HepG2 (cell line): ENCODE data around the gene FCHSD1. TPM values are rescaled to one million over a fixed set of nuclear protein-coding genes. Genes with fewer than 3 reads are reported as not detected.

ENCODE experiments used
- ARNT2 ChIP-seq: sonication (generic); formaldehyde crosslinking; IDR thresholded peaks from 2 replicates; pipeline ENCODE4 v1.8.0; 2022; ENCODE audit warnings: mild to moderate bottlenecking, low read depth, missing genetic modification reagents, moderate library complexity
- DDIT3 ChIP-seq: sonication (generic); formaldehyde crosslinking; IDR thresholded peaks from 2 replicates; pipeline ENCODE4 v1.4.0; 2020; ENCODE audit warnings: mild to moderate bottlenecking, missing genetic modification reagents
- ELK4 ChIP-seq: sonication (generic); formaldehyde crosslinking; IDR thresholded peaks from 2 replicates; pipeline ENCODE4 v1.9.0; 2021; ENCODE audit warnings: missing genetic modification reagents, borderline replicate concordance
- FOXC1 ChIP-seq: sonication (generic); formaldehyde crosslinking; IDR thresholded peaks from 2 replicates; pipeline ENCODE4 v1.8.0; 2022; ENCODE audit warnings: mild to moderate bottlenecking, missing genetic modification reagents, borderline replicate concordance
- FUBP1 ChIP-seq: sonication (generic); formaldehyde crosslinking; IDR thresholded peaks from 2 replicates; pipeline ENCODE4 v1.5.1; 2020; ENCODE audit warnings: missing genetic modification reagents, mild to moderate bottlenecking, borderline replicate concordance
- HNF1B ChIP-seq: sonication (generic); formaldehyde crosslinking; IDR thresholded peaks from 2 replicates; pipeline ENCODE4 v1.5.1; 2020; ENCODE audit warnings: mild to moderate bottlenecking, moderate library complexity, missing genetic modification reagents
- KLF13 ChIP-seq: sonication (generic); formaldehyde crosslinking; IDR thresholded peaks from 2 replicates; pipeline ENCODE4 v1.4.0; 2020; ENCODE audit warnings: mild to moderate bottlenecking, missing genetic modification reagents
- POLR2AphosphoS2 ChIP-seq: IDR thresholded peaks from 2 replicates; pipeline ENCODE4 v1.6.1; 2011; ENCODE audit warnings: low read depth, low read length, improper control_type of control experiment
- PRPF4 ChIP-seq: fragments of 200-400 bp; formaldehyde crosslinking; IDR thresholded peaks from 2 replicates; pipeline ENCODE4 v1.6.1; 2016; ENCODE audit warnings: low read length, low read depth; ENCODE audit not compliant: poor library complexity, severe bottlenecking
- PTBP1 ChIP-seq: fragments of 200-400 bp; formaldehyde crosslinking; IDR thresholded peaks from 2 replicates; pipeline ENCODE4 v1.6.1; 2018; ENCODE audit warnings: low read length, low read depth; ENCODE audit not compliant: poor library complexity, severe bottlenecking
- RBM39 ChIP-seq: fragments of 200-400 bp; formaldehyde crosslinking; IDR thresholded peaks from one replicate; pipeline ENCODE4 v1.6.1; 2018; ENCODE audit warnings: antibody characterized with exemption, mild to moderate bottlenecking, low read depth, low read length; ENCODE audit not compliant: poor library complexity, severe bottlenecking
- REL ChIP-seq: sonication (generic); formaldehyde crosslinking; conservative IDR thresholded peaks from 2 replicates; pipeline ENCODE4 v1.8.0; 2022; ENCODE audit warnings: mild to moderate bottlenecking, missing genetic modification reagents, moderate library complexity
- SP1 ChIP-seq, 2 experiments: fragments of 450-650 bp in 1 of 2; sonication (generic) in 1 of 2; formaldehyde crosslinking in 1 of 2; IDR thresholded peaks; 2 replicates each; pipeline versions ENCODE4 v1.4.0 to v1.6.1; 2016 to 2020; ENCODE audit warnings: missing genetic modification reagents in 1 of 2
- SP4 ChIP-seq: sonication (generic); formaldehyde crosslinking; IDR thresholded peaks from 2 replicates; pipeline ENCODE4 v1.8.1; 2023; ENCODE audit warnings: mild to moderate bottlenecking, missing genetic modification reagents
- ZBTB10 ChIP-seq: sonication (generic); formaldehyde crosslinking; IDR thresholded peaks from 2 replicates; pipeline ENCODE4 v1.4.0; 2020; ENCODE audit warnings: missing genetic modification reagents, borderline replicate concordance
- ZMYM4 ChIP-seq: sonication (generic); formaldehyde crosslinking; IDR thresholded peaks from 2 replicates; pipeline ENCODE4 v1.8.1; 2023; ENCODE audit warnings: mild to moderate bottlenecking, missing genetic modification reagents
- ZNF281 ChIP-seq: sonication (generic); formaldehyde crosslinking; IDR thresholded peaks from 2 replicates; pipeline ENCODE4 v1.4.0; 2020; ENCODE audit warnings: missing genetic modification reagents, borderline replicate concordance
- polyA plus RNA-seq, 8 experiments: library from polyadenylated mRNA; depleted of rRNA in 3 of 8; stranded (reverse) in 7 of 8; unstranded in 1 of 8; fragments of >200 nt; fragmentation: Illumina TruSeq in 4 of 8; extraction: Trizol in 4 of 8; gene quantifications; 2 replicates each; pipeline versions ENCODE4 v1.2.1 to v1.2.3, GENCODE V29; 2011 to 2016; ENCODE audit warnings: low read depth in 4 of 8, missing spikeins in 1 of 8, mixed read lengths in 1 of 8; ENCODE audit not compliant: insufficient read depth in 1 of 8
- total RNA-seq, 5 experiments: library from RNA; depleted of rRNA; stranded (reverse); fragments of >200 nt; fragmentation: Illumina TruSeq; extraction: Trizol; gene quantifications; 2 replicates each; pipeline ENCODE4 v1.2.3, GENCODE V29; 2016; ENCODE audit warnings: low read depth in 1 of 5

The FCHSD1 gene
- total and polyA plus RNA-seq, 2 of the 13 experiments (the other 11 are each of a cell fraction or from before 2014, with no cell fraction given): 5.5 to 15.4 TPM

- TF ChIP-seq REL (CRISPR knock-in tag): no peak
- TF ChIP-seq ZBTB10 (CRISPR knock-in tag): no peak
- TF ChIP-seq ZNF281 (CRISPR knock-in tag): no peak
- TF ChIP-seq FUBP1 (CRISPR knock-in tag): no peak
- peak; percentile 62; the same call in 1 of the 2 replicates for TF ChIP-seq SP4 (CRISPR knock-in tag)
- TF ChIP-seq HNF1B: peak; percentile 42; the same call in 1 of the 2 replicates
- no peak for TF ChIP-seq PTBP1
- TF ChIP-seq ELK4: no peak
- TF ChIP-seq PRPF4: no peak
- no peak for TF ChIP-seq POLR2AphosphoS2
- no peak for TF ChIP-seq FOXC1 (CRISPR knock-in tag)
- TF ChIP-seq ZMYM4 (CRISPR knock-in tag): 0 out of 2 replicates have a peak, but pooled peaks have one; percentile 27
- no peak for TF ChIP-seq ARNT2
- no peak for TF ChIP-seq DDIT3 (CRISPR knock-in tag)
- no peak for TF ChIP-seq SP1 (IDR thresholded peaks at IDR 0.05)
- peak; percentile 36; the same call in 1 of the 2 replicates for TF ChIP-seq SP1 (CRISPR knock-in tag; IDR thresholded peaks at IDR 0.05)
- TF ChIP-seq KLF13 (CRISPR knock-in tag): no peak
- TF ChIP-seq RBM39: peak; percentile 48
Observed at GRCh38 chr5:141691867-141692532, 40.8 kb upstream of the FCHSD1 start (continued).
